H1 (cell line): ENCODE data around the gene CCNL2. TPM values are rescaled to one million over a fixed set of nuclear protein-coding genes. Genes with fewer than 3 reads are reported as not detected.

ENCODE experiments used
- RBBP5 ChIP-seq: IDR thresholded peaks from 2 replicates; pipeline ENCODE4 v1.7.1; 2012; ENCODE audit warnings: low read depth, mild to moderate bottlenecking, inconsistent platforms, low read length, moderate library complexity, borderline replicate concordance
- polyA plus RNA-seq, 7 experiments: library from polyadenylated mRNA; depleted of rRNA in 3 of 7; stranded (reverse) in 5 of 7; unstranded in 2 of 7; fragments of >200 nt in 5 of 7; fragments of 200-250 nt in 2 of 7; gene quantifications; 1 replicate in 5 of 7; 2 replicates in 1 of 7; 4 replicates in 1 of 7; pipeline versions ENCODE4 v1.2.1 to v1.2.3, GENCODE V29; 2011 to 2013; ENCODE audit warnings: missing spikeins in 2 of 7, mixed read lengths in 2 of 7
- total RNA-seq: library from RNA; stranded (reverse); fragmentation: NEBNext Ultra II Directional; extraction: Animal tissue kit (Norgen Biotek cat#: 25700); gene quantifications from 2 replicates; pipeline ENCODE4 v1.2.1, GENCODE V29; 2021

CCNL2 gene
- total and polyA plus RNA-seq, 2 of the 8 experiments (the other 6 are each of a cell fraction or from before 2014, with no cell fraction given), result 79.8 to 120 TPM

DNA sequence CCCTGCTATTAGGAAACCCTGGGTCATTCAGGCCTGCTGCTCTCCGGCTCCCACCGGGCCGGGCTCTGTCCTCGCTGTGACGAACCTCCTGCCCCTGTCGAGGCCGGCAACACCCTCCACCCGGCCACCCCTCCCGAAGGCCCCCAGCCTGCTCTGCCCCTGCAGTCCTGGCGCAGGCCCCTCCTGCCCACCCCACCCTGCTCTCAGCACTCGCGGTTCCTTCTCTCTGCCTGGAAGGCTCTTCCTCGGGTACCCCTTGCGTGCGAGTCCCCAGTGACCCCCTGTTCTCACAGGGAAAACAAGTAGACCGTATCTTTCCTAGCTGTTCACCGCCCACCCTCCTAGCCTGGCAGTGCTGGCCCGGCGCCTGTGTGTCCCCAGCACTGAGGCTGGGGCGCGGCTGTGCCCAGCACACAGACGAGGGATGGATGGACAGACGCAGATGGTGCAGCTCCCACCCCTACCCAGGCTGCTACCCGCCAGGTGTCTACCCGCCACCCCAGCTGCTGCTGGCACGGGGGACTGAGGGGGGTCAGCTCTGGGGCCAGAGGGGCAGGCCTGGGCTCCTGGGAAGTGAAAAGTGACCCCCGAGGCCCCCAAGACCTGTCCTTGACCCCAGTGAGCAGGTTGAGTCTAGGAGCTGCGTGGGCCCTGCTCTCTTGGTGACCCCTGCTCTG, 33.3 kb upstream of the CCNL2 start (continued):
- TF ChIP-seq RBBP5, result no peak
